H1 (cell line): ENCODE results near the gene ZCWPW2.

ENCODE experiments used
- CHD2 ChIP-seq: IDR thresholded peaks from 2 replicates; pipeline ENCODE4 v1.6.1; 2012; ENCODE audit warnings: low read length, improper control_type of control experiment
- JUND ChIP-seq: IDR thresholded peaks from 2 replicates; pipeline ENCODE4 v1.6.1; 2011; ENCODE audit warnings: mild to moderate bottlenecking, improper control_type of control experiment, low read length
- KDM1A ChIP-seq: fragments of 200-600, 300-600 bp; sonication (generic); IDR thresholded peaks from 2 replicates; pipeline ENCODE4 v1.7.1; 2016; ENCODE audit warnings: mild to moderate bottlenecking, low read length, borderline replicate concordance
- SIX5 ChIP-seq: IDR thresholded peaks from 2 replicates; pipeline ENCODE4 v1.6.1; 2011; ENCODE audit warnings: mild to moderate bottlenecking, low read depth, low read length
- TBP ChIP-seq: IDR thresholded peaks from 2 replicates; pipeline ENCODE4 v1.6.1; 2011; ENCODE audit warnings: low read depth, low read length, improper control_type of control experiment
- TCF12 ChIP-seq: IDR thresholded peaks from 2 replicates; pipeline ENCODE4 v1.6.1; 2011; ENCODE audit warnings: low read depth, mild to moderate bottlenecking, low read length
- USF2 ChIP-seq: IDR thresholded peaks from 2 replicates; pipeline ENCODE4 v1.6.1; 2011; ENCODE audit warnings: low read length, improper control_type of control experiment
- TF ChIP-seq, protein P1 (sequence below), 3 experiments: IDR thresholded peaks; 1 replicate in 2 of 3; 2 replicates in 1 of 3; pipeline versions ENCODE4 v1.5.1 to v1.6.1; 2011; ENCODE audit warnings: low read length in 3 of 3, mild to moderate bottlenecking in 3 of 3, inconsistent platforms in 2 of 3, low read depth in 1 of 3, moderate library complexity in 1 of 3; ENCODE audit not compliant: insufficient read depth in 1 of 3; ENCODE audit errors: control extremely low read depth in 1 of 3

GRCh38 chr3:28547677-28548076, 199.2 kb downstream of the ZCWPW2 start:
- no peak for TF ChIP-seq KDM1A
- no peak for TF ChIP-seq TCF12
- TF ChIP-seq USF2 = no peak
- TF ChIP-seq, protein P1, sequence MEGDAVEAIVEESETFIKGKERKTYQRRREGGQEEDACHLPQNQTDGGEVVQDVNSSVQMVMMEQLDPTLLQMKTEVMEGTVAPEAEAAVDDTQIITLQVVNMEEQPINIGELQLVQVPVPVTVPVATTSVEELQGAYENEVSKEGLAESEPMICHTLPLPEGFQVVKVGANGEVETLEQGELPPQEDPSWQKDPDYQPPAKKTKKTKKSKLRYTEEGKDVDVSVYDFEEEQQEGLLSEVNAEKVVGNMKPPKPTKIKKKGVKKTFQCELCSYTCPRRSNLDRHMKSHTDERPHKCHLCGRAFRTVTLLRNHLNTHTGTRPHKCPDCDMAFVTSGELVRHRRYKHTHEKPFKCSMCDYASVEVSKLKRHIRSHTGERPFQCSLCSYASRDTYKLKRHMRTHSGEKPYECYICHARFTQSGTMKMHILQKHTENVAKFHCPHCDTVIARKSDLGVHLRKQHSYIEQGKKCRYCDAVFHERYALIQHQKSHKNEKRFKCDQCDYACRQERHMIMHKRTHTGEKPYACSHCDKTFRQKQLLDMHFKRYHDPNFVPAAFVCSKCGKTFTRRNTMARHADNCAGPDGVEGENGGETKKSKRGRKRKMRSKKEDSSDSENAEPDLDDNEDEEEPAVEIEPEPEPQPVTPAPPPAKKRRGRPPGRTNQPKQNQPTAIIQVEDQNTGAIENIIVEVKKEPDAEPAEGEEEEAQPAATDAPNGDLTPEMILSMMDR (IDR thresholded peaks at IDR 0.05; ENCODE audit: control extremely low read depth in 1 of 3, insufficient read depth in 1 of 3, low read depth in 1 of 3, low read length in 3 of 3) = no peak
- TF ChIP-seq CHD2 = no peak
- no peak for TF ChIP-seq JUND
- TF ChIP-seq TBP = no peak
- no peak for TF ChIP-seq SIX5
